Activated CD8-positive, alpha-beta memory T cell treated with anti-CD3 and anti-CD28 coated beads, Interleukin-2, amount 10 ng/mL, durations not matched to agents 7 days and 5 days (primary cell): Measurements from ENCODE around the gene ARHGAP6. TPM values are rescaled to one million over a fixed set of nuclear protein-coding genes. Genes with fewer than 3 reads are reported as not detected.

Experiments
- ATAC-seq: fragments of 150-1000 bp; cut with Tn5 transposase; one replicate; pipeline ENCODE4 v1.10.0; 2021; ENCODE audit warnings: moderate library complexity
- CTCF ChIA-PET: fragments of 350-600 bp; sonication (Branson Sonifier 250); formaldehyde crosslinking; loops from one replicate; lab custom pipeline; 2021; ENCODE audit warnings: antibody characterized with exemption; lab: Charles Lee
- DNase-seq: peaks from one replicate; pipeline ENCODE4 v3.0.0-alpha.2; 2020
- H3K27ac Mint-ChIP-seq: one replicate; pipeline ENCODE4 v1.8.0; 2021; ENCODE audit warnings: mild to moderate bottlenecking, mixed read lengths
- H3K27me3 Mint-ChIP-seq: one replicate; pipeline ENCODE4 v1.8.0; 2021; ENCODE audit warnings: mixed read lengths
- H3K36me3 Mint-ChIP-seq: one replicate; pipeline ENCODE4 v1.8.0; 2021; ENCODE audit warnings: mild to moderate bottlenecking, mixed read lengths
- H3K4me1 Mint-ChIP-seq: one replicate; pipeline ENCODE4 v1.8.0; 2021; ENCODE audit warnings: mixed read lengths
- H3K4me3 Mint-ChIP-seq: one replicate; pipeline ENCODE4 v1.8.0; 2021; ENCODE audit warnings: mild to moderate bottlenecking, moderate library complexity, mixed read lengths
- H3K9me3 Mint-ChIP-seq: one replicate; pipeline ENCODE4 v1.8.0; 2022; ENCODE audit warnings: low read depth, mixed read lengths
- total RNA-seq, 2 experiments: library from RNA; stranded (reverse); gene quantifications; one replicate each; pipeline ENCODE4 v1.2.3, GENCODE V29; 2021

ARHGAP6 gene
- total RNA-seq, 2 experiments from 2014 or later, result not detected

GRCh38 chrX:11666952-11667685 lies 1.4 kb upstream of the ARHGAP6 start:
- no peaks in the 10 kb centered on the region for H3K36me3 Mint-ChIP-seq
- CTCF ChIA-PET, result interaction anchor here (1.2 kb wide), 1 partner anchor 29 kb away, joined by 3 read pairs; no protein-coding TSS in a partner anchor
- H3K27me3 Mint-ChIP-seq, result peaks cover 61% of the 10 kb centered on the region
- DNase-seq (no peak), ATAC-seq (no peak)
- no peak overlapping the region for H3K4me3 Mint-ChIP-seq
- H3K27ac Mint-ChIP-seq, result no peak overlapping the region
- no peaks in the 10 kb centered on the region for H3K9me3 Mint-ChIP-seq
- no peaks in the 10 kb centered on the region for H3K4me1 Mint-ChIP-seq

DNA sequence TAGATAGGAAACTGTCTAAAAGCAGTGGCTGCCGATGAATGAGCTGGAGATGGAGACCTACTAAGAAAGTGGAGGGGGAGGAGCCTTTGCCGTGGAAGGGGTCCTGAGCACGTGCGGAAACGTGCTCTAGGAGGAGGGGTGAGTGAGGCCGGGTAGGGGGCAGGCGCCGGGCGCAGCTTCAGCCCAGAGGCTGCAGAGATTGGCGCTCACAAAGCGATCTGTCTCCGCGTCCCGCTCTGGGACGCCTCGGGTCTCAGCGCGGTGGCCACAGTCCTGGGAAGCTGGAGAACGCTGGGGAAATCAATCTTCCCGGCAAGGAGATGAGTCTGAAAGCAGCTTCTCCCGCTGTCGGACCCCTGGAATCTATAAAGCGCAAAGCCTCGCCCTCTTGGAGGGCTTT lies 444 bp upstream of the ARHGAP6 start:
- no peaks in the 10 kb centered on the region for H3K36me3 Mint-ChIP-seq
- H3K27me3 Mint-ChIP-seq, result peaks cover 61% of the 10 kb centered on the region
- H3K4me3 Mint-ChIP-seq, result no peak overlapping the region
- H3K9me3 Mint-ChIP-seq, result no peaks in the 10 kb centered on the region
- ATAC-seq (no peak), DNase-seq (no peak)
- H3K4me1 Mint-ChIP-seq, result no peaks in the 10 kb centered on the region
- H3K27ac Mint-ChIP-seq, result no peak overlapping the region
- CTCF ChIA-PET, result interaction anchor here (1.2 kb wide), 1 partner anchor 28 kb away, joined by 3 read pairs; no protein-coding TSS in a partner anchor

- Mint-ChIP-seq H3K27me3 (peaks cover 56% of the 10 kb centered on the region), H3K4me1 (no peaks in the 10 kb centered on the region), H3K4me3 (no peak overlapping the region), H3K36me3 (no peaks in the 10 kb centered on the region), H3K27ac (no peak overlapping the region), H3K9me3 (no peaks in the 10 kb centered on the region)
- DNase-seq, result no peak
- CTCF ChIA-PET, result no interaction called here
- ATAC-seq, result no peak
Observed at GRCh38 chrX:11664211-11665167, 1.2 kb downstream of the ARHGAP6 start.

- Mint-ChIP-seq H3K36me3 (no peaks in the 10 kb centered on the region), H3K27me3 (peaks cover 53% of the 10 kb centered on the region)
- CTCF ChIA-PET, result no interaction called here
Observed at GRCh38 chrX:11663875-11664210, 1.9 kb downstream of the ARHGAP6 start.

DNA sequence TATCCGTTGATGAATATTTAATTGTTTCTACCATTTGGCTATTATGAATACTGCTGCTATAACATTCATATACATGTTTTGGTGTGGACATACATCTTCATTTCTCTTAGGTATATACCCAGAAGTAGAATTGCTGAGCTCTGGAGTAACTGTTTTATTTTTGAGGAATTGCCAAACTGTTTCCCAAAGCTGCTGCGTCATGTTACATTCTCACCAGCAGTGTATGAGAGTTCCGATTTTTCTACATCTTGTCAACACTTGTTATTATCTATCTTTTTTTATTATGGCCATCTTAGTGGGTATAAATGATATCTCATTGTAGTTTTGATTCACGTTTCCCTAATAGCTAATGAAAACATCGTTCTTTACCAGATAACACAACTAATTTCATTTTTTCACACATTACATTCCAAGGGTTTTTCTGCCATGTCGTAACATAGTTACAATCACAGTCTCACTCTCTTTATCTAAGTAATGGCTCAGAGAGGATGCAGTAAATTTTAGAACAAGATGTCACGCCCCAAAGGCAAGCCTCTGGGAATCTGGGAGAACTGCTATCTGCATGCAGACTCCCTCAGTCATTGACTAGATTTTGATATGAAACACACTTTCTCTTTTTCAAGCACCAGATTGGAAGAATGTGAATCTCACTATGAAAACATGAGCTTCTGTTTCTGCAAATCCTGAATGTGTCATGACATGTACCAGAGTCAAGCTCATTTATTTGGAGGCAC lies 10.3 kb downstream of the ARHGAP6 start:
- DNase-seq, result no peak
- H3K4me1 Mint-ChIP-seq, result no peaks in the 10 kb centered on the region
- no peak for ATAC-seq
- H3K27ac Mint-ChIP-seq, result no peak overlapping the region
- H3K36me3 Mint-ChIP-seq, result no peaks in the 10 kb centered on the region
- CTCF ChIA-PET, result no interaction called here
- no peaks in the 10 kb centered on the region for H3K9me3 Mint-ChIP-seq
- H3K27me3 Mint-ChIP-seq, result peaks cover 12% of the 10 kb centered on the region
- H3K4me3 Mint-ChIP-seq, result no peak overlapping the region

More at GRCh38 chrX:11663875-11664210, 1.9 kb downstream of the ARHGAP6 start:
- H3K27ac Mint-ChIP-seq, result no peak overlapping the region
- ATAC-seq, result no peak
- H3K9me3 Mint-ChIP-seq, result no peaks in the 10 kb centered on the region
- H3K4me3 Mint-ChIP-seq, result no peak overlapping the region
- DNase-seq, result no peak
- H3K4me1 Mint-ChIP-seq, result no peaks in the 10 kb centered on the region

GRCh38 chrX:11648705-11649519 lies 16.8 kb downstream of the ARHGAP6 start:
- Mint-ChIP-seq H3K36me3 (no peaks in the 10 kb centered on the region), H3K4me1 (no peaks in the 10 kb centered on the region), H3K4me3 (no peak overlapping the region), H3K9me3 (no peaks in the 10 kb centered on the region), H3K27ac (no peak overlapping the region), H3K27me3 (peaks cover 3% of the 10 kb centered on the region)
- ATAC-seq, result no peak
- DNase-seq, result no peak
- CTCF ChIA-PET, result no interaction called here

DNA sequence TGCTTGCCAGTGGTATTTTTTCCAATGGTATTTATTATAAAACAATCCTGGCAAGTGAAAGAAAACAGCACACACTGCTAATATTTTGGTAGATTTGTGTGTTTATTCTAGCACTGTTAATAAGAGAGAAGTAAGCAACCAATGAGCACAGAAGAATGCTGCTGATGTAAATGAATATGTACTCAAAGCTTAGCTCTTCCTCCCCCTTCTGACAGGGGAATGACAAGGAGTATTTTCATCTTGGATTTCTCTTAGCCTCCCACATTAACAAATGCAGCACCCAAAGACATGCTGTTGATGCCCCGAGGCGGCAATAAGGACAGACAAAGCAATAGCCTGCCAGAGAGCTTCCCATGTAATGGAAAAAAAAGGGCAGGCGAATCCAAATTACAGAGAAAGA lies 18.6 kb downstream of the ARHGAP6 start:
- ATAC-seq (no peak), DNase-seq (no peak)
- Mint-ChIP-seq H3K27me3 (peaks cover 6% of the 10 kb centered on the region), H3K4me3 (no peak overlapping the region), H3K36me3 (no peaks in the 10 kb centered on the region), H3K9me3 (no peaks in the 10 kb centered on the region), H3K4me1 (no peaks in the 10 kb centered on the region), H3K27ac (no peak overlapping the region)
- CTCF ChIA-PET, result no interaction called here

DNA sequence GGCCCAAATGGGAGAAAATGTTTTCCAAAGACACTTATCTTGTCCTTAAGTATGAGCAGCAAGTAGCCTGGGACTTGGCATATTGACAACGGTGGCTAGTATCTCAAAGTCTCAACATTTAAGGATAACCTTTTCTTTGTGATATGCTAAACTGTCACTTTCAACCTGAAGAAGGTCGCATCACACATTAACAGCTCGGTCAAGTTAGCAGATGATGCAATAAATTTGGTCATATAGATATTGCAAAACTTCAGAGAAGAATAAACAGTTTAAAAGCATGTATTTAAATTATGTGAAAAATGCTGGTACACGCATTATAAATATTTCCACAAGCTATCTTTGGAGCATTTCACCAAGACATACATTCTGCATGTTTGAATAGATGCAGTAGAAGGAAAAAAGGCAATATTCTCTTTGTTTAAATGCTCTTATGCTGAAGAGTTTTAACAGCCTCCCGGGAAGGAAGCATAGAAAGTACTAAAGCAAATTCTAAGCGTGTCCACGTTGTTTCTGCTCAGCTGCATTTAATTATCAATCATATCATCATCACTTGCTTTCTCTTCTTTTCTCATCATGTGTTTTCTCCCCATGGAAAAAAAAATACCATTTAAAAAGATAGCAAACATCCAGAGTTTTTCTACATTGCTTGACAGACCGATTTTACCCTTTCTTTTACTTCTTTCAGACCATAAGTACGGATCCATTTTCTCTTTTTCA lies 24.2 kb downstream of the ARHGAP6 start:
- no peak overlapping the region for H3K4me3 Mint-ChIP-seq
- CTCF ChIA-PET, result no interaction called here
- no peaks in the 10 kb centered on the region for H3K4me1 Mint-ChIP-seq
- no peak for DNase-seq
- H3K9me3 Mint-ChIP-seq, result no peaks in the 10 kb centered on the region
- peaks cover 8% of the 10 kb centered on the region for H3K27me3 Mint-ChIP-seq
- no peak overlapping the region for H3K27ac Mint-ChIP-seq
- H3K36me3 Mint-ChIP-seq, result no peaks in the 10 kb centered on the region
- no peak for ATAC-seq

- Mint-ChIP-seq H3K4me3 (no peak overlapping the region), H3K36me3 (no peaks in the 10 kb centered on the region), H3K27me3 (peaks cover 8% of the 10 kb centered on the region), H3K9me3 (no peaks in the 10 kb centered on the region), H3K27ac (no peak overlapping the region), H3K4me1 (no peaks in the 10 kb centered on the region)
- ATAC-seq, result no peak
- CTCF ChIA-PET, result no interaction called here
- DNase-seq, result no peak
Observed at GRCh38 chrX:11640089-11640488, 25.6 kb downstream of the ARHGAP6 start.

- Mint-ChIP-seq H3K27me3 (peaks cover 3% of the 10 kb centered on the region), H3K4me1 (no peaks in the 10 kb centered on the region), H3K9me3 (no peaks in the 10 kb centered on the region), H3K4me3 (no peak overlapping the region), H3K27ac (no peak overlapping the region), H3K36me3 (no peaks in the 10 kb centered on the region)
- CTCF ChIA-PET, result no interaction called here
- ATAC-seq (no peak), DNase-seq (no peak)
Observed at GRCh38 chrX:11632732-11633131, 33.0 kb downstream of the ARHGAP6 start.

GRCh38 chrX:11629593-11630211 lies 36.0 kb downstream of the ARHGAP6 start:
- ATAC-seq (no peak), DNase-seq (no peak)
- peaks cover 3% of the 10 kb centered on the region for H3K27me3 Mint-ChIP-seq
- CTCF ChIA-PET, result no interaction called here
- no peaks in the 10 kb centered on the region for H3K4me1 Mint-ChIP-seq
- H3K9me3 Mint-ChIP-seq, result no peaks in the 10 kb centered on the region
- no peak overlapping the region for H3K4me3 Mint-ChIP-seq
- no peaks in the 10 kb centered on the region for H3K36me3 Mint-ChIP-seq
- H3K27ac Mint-ChIP-seq, result no peak overlapping the region

GRCh38 chrX:11628399-11628798 lies 37.3 kb downstream of the ARHGAP6 start:
- H3K27me3 Mint-ChIP-seq, result peaks cover 3% of the 10 kb centered on the region
- DNase-seq (no peak), ATAC-seq (no peak)
- no peak overlapping the region for H3K27ac Mint-ChIP-seq
- no peak overlapping the region for H3K4me3 Mint-ChIP-seq
- no peaks in the 10 kb centered on the region for H3K4me1 Mint-ChIP-seq
- no peaks in the 10 kb centered on the region for H3K36me3 Mint-ChIP-seq
- no peaks in the 10 kb centered on the region for H3K9me3 Mint-ChIP-seq
- CTCF ChIA-PET, result no interaction called here
